Urothelium cell line (cell line): ENCODE measurements around the gene UCHL5.
"Not testable (repeated sequence)": the region's sequence is repeated elsewhere in the genome, so short reads cannot be mapped to it uniquely, and the experiment has no call there.

ENCODE experiments used
- DNase-seq: peaks from one replicate; pipeline ENCODE4 v3.0.0; 2011; ENCODE audit warnings: low spot score, mixed read lengths
- FAIRE-seq: peaks from 2 replicates; lab custom pipeline; 2011; peaks lifted over from hg19 to GRCh38; lab: Jason Lieb, UNC

UCHL5 gene

GRCh38 chr1:193013707-193014106 lies 45.5 kb downstream of the UCHL5 start:
- DNase-seq (no peak), FAIRE-seq (no peak)

GRCh38 chr1:193013005-193013404 lies 46.2 kb downstream of the UCHL5 start:
- FAIRE-seq (no peak), DNase-seq (no peak)

- no peak for FAIRE-seq
- DNase-seq = no peak
These were observed 47.8 kb downstream of the UCHL5 start for GRCh38 chr1:193011406-193011805.

- DNase-seq (no peak), FAIRE-seq (no peak)
These were observed 49.7 kb downstream of the UCHL5 start for GRCh38 chr1:193009501-193009900.

- no peak for FAIRE-seq
- DNase-seq = no peak
These were observed 53.4 kb downstream of the UCHL5 start for GRCh38 chr1:193005785-193006184.

DNA sequence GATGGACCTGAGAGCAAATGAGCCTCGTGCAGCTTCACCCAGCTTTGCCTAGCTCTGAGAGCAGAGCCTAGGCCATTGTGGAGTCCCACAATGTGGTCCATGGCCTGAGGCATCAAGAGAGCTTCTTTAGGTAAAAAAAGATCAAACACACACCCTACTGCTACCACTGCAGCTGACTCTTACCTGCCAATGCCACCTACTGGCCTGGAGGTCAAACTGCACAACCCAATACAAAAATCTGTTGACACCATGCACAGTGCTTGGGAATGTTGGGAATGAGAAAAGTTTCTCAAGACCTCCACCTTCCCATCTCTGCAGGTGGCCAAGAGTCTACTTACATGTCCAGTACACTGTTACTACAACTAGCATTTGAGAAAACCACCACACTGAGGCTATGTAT lies 60.6 kb downstream of the UCHL5 start:
- no peak for DNase-seq

DNA sequence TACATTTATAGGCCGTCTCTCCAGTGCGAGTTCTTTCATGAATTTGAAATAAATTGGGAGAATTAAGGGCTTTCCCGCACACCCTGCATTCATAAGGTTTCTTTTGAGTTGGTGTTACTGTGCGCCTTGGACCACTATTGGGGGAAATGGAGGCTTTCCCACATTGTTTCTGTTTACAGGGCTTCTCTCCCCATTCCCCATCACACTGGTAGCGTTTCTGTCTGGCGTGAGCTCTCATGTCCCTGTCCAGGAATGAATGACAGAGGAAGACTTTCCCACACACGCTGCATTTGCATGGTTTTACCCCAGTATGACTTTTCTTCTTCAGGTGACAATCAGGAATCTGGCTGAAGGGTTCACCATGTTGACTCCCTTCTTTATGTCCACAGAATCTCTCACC lies 65.0 kb downstream of the UCHL5 start:
- DNase-seq (no peak), FAIRE-seq (no peak)

More for the DNA sequence above, 60.6 kb downstream of the UCHL5 start:
- FAIRE-seq = no peak

DNA sequence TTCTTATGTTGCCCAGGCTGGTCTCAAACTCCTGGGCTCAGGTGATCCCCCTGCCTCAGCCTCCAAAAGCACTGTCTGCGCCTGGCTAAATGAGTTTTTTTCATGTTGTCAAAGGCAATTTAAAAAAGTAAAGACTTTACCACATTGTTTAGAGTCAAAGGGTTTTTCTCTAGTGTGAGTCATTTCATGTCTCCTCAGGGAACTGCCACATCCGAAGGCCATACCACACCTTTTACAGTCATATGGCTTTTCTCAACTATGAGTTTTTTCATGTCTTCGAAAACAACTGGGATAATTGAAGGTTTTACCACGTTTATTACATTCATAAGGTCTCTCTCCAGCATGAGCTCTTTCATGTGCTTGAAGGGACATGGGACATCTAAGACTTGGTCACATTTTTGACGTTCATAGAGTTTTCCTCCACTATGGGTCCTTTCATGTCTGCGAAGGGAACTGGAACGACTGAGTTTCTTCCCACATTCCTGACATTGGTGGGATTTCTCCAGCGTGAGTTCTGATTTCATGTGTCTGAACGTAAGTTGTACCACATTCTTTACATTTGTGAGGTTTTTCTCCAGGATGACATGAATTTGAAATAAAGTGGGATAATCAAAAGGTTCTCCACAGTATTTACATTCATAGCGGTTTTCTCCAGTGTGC lies 65.6 kb downstream of the UCHL5 start:
- FAIRE-seq (no peak), DNase-seq (peak; percentile 0)

DNA sequence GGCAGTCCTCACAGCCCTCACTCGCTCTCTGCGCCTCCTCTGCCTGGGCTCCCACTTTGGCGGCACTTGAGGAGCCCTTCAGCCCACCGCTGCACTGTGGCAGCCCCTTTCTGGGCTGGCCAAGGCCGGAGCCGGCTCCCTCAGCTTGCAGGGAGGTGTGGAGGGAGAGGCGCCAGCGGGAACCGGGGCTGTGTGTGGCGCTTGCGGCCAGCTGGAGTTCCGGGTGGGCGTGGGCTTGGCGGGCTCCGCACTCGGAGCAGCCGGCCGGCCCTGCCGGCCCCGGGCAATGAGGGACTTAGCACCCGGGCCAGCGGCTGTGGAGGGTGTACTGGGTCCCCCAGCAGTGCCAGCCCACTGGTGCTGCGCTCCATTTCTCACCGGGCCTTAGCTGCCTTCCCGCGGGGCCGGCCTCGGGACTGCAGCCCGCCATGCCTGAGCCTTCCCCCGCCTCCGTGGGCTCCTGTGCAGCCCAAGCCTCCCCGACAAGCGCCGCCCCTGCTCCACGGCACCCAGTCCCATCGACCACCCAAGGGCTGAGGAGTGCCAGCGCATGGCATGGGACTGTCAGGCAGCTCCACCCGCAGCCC lies 72.3 kb downstream of the UCHL5 start:
- FAIRE-seq, DNase-seq: not testable (repeated sequence)

GRCh38 chr1:192986110-192986747 lies 72.9 kb downstream of the UCHL5 start:
- DNase-seq = no peak
- FAIRE-seq = no peak

DNA sequence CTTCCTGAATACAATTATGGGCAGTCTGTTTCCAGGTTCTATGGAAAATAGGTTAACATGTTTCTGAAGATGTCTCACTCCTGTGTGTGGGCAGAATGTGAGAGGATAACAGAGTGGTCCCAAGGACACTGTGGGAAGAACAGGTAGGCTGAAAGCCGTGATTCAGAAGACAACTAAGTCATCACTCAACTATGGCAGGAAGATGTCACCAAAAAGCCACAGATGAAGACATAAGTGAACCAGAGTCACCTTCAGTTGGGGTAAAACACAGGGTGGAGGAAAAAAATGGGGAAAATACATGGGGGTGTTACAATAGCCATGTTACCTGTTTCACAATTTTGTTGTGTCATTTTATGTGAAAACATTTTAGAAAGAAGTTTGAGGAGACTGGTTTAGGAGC lies 75.1 kb downstream of the UCHL5 start:
- FAIRE-seq (no peak), DNase-seq (no peak)

DNA sequence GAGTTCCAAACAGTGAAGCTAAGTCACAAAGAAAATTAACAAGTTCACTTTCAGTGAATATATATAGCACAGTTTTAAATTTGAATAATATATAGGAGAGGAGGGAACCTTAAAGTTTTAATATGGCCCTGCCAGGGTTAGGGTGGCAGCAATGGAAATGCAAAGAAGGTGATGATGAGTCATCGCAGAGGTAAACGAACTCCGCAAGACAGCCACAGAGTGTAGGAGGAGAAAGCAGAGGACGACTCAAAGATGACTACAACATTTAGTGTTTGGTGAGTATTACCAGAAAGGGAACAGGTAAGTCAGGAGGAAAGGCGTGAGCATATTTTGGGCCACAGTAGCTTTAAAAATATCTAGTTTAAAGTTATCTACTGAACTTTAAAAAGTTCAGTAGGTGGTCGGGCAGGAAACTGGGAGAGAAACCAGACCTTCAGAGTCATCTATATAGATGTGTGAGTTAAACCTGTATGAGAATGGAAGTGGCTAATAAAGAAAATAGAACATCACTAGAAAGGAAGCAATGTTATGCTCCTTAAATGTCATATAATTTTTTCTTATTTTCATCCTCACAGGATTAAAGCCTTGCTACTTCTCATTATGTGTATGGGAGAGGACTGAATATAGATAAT lies 75.7 kb downstream of the UCHL5 start:
- FAIRE-seq (no peak), DNase-seq (no peak)

DNA sequence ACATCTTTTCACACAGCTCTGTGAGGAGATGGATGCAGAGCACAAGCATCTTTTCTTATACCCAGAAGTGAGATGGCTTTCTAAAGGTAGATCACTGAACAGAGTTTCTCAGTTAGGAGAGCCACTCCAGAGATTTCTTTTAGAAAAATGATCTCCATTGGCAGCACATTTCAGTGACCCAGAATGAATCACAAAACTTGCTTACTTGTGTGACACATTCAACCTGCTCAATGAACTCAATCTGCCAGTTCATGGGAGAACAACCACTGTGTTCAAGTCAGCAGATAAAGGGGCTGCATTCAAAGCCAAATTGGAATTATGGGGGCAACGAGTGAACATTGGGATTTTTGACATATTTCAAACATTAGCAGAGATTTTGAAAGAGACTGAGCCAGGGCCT lies 78.3 kb downstream of the UCHL5 start:
- FAIRE-seq = no peak
- no peak for DNase-seq

GRCh38 chr1:192980334-192980733 lies 78.8 kb downstream of the UCHL5 start:
- not testable (repeated sequence) for FAIRE-seq, DNase-seq

DNA sequence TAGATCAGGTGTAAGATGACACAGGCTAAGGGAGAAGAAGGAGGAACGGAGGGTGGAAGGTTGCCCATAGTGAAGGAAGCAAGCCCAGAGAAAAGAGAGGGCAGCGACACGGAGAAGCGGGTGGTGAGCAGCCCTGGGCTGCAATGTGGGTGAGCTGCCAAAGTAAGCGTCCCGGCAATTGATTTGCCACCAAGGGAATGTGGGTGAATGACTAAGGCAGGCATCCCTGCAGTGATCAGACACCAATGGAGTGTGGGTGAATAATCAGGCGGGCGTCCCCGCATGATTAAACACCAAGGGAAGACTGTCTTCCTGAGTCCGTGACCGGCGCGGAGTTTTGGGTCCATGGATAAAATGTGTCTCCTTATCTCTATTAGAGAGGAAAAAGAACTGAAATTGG lies 79.6 kb downstream of the UCHL5 start:
- FAIRE-seq = no peak
- no peak for DNase-seq

DNA sequence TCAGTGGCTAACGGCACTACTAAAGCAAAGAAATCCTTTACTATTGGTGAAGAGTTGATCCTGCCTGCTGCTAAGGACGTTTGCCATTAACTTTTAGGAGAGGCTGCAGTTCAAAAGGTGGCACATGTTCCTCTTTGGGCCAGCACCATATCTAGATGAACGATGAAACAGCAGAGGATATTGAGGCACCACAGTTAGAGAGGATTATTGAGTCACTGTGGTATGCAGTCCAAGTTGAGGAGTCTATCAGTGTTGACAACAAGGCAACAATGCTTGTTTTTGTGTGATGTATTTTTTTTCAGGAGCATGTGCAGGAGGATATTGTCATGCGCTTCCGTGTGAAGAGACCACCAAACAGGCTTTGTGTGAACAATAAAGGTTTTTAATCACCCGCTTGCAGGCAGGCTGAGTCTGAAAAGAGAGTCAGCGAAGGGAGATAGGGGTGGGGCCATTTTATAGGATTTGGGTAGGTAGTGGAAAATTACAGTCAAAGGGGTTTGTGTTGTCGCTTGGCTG lies 80.9 kb downstream of the UCHL5 start:
- no peak for FAIRE-seq

DNA sequence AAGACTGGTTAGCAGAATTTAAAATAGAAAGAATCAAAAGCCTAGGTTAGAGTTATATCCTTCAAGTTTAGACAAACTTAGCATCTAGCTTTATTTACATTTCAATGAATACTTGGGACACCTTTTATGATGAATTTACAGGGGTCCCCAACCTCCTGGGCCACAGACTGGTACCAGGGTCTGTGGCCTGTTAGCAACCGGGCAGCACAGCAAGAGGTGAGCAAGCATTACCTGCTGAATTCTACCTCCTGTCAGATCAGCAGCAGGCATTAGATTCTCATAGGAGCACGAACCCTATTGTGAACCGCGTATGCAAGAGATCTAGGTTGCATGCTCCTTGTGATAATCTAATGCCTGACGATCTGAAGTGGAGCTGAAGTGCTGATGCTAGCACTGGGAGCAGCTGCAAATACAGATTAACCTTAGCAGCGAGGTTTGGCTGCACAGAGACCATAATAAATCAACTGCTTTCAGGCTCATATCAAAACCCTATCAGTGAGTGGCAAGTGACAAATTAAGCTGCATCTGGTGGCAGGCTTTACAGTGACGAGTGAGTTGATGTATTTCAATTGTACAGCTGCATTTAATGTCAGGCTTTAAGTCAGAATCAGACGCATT lies 82.0 kb downstream of the UCHL5 start:
- DNase-seq = no peak
- FAIRE-seq = no peak

More for the DNA sequence above, 80.9 kb downstream of the UCHL5 start:
- DNase-seq = no peak

DNA sequence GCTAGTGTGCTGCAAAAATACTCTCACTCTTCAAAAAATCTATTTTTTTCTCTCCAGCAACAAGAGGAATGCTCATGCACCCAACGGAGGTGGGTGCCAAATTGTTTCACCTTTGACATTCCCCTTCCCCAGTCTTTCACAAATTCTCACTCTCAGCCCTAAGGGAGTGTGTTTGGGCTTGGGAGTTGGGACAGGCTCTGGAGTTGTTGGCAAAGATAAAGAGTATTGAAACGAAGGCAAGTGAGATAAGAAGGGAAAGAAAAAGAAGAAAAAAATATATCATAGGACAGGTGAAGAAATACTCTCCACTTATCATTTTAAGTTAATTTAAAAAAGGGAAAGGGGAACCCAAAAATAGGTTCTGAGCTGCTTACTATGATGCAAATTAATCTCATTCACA lies 82.6 kb downstream of the UCHL5 start:
- DNase-seq (no peak), FAIRE-seq (no peak)

- no peak for DNase-seq
- no peak for FAIRE-seq
These were observed 84.5 kb downstream of the UCHL5 start for GRCh38 chr1:192974701-192975100.

- FAIRE-seq (no peak), DNase-seq (no peak)
These were observed 85.2 kb downstream of the UCHL5 start for GRCh38 chr1:192973988-192974387.

- DNase-seq (no peak), FAIRE-seq (no peak)
These were observed 86.0 kb downstream of the UCHL5 start for GRCh38 chr1:192973202-192973601.
